ENCODE data around the gene CCDC12.

- no peak for TF ChIP-seq CTCF (IDR thresholded peaks at IDR 0.05)
- TF ChIP-seq POLR2A (IDR thresholded peaks at IDR 0.05), result no peak
These were observed 95.5 kb downstream of the CCDC12 start for GRCh38 chr3:46880884-46881595.
